ENCODE results near the gene CDK5R2. TPM values are rescaled to one million over a fixed set of nuclear protein-coding genes. Genes with fewer than 3 reads are reported as not detected.
A peak's percentile ranks its signal among the peaks of the same experiment; 100 is the strongest.

CDK5R2 gene
- polyA plus RNA-seq, 1 donor (not counting 4 experiments of a cell fraction or from before 2014, with no cell fraction given): not detected

DNA sequence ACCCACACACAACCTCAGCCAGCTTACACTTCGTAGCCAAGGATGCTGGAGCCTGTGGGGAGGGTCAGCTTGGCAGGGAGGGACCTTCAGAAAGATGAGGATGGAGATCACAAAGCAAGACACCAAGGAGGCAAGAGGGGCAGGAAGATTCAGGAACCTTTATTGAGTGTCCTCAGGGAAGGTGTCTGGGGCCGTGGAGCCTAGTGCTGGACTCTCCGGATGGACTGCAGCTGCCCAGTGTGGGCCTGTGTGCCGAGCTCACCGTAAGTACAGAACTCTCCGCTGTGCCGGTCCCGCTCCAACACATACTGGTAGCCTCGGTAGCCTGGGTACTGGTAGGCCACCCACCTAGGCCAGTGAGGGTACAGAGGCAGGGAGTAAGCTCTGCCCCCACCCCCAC lies 30.6 kb downstream of the CDK5R2 start:
- TF ChIP-seq, protein P1, sequence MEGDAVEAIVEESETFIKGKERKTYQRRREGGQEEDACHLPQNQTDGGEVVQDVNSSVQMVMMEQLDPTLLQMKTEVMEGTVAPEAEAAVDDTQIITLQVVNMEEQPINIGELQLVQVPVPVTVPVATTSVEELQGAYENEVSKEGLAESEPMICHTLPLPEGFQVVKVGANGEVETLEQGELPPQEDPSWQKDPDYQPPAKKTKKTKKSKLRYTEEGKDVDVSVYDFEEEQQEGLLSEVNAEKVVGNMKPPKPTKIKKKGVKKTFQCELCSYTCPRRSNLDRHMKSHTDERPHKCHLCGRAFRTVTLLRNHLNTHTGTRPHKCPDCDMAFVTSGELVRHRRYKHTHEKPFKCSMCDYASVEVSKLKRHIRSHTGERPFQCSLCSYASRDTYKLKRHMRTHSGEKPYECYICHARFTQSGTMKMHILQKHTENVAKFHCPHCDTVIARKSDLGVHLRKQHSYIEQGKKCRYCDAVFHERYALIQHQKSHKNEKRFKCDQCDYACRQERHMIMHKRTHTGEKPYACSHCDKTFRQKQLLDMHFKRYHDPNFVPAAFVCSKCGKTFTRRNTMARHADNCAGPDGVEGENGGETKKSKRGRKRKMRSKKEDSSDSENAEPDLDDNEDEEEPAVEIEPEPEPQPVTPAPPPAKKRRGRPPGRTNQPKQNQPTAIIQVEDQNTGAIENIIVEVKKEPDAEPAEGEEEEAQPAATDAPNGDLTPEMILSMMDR (optimal IDR thresholded peaks at IDR 0.05 in 1 of 3, IDR thresholded peaks at IDR 0.05 in 1 of 3, conservative IDR thresholded peaks at IDR 0.05 in 1 of 3; ENCODE audit: extremely low read depth in 1 of 3, insufficient read depth in 2 of 3, low read length in 3 of 3): no peak
- TF ChIP-seq EZH2 (IDR thresholded peaks at IDR 0.05; ENCODE audit: low read length): peak; percentile 24
- Histone ChIP-seq H3K27ac (ENCODE audit: control insufficient read depth, insufficient read depth, low read length) (no peak overlapping the region), H3K36me3 (ENCODE audit: control insufficient read depth in 2 of 2, extremely low read depth in 1 of 2, insufficient read depth in 2 of 2, low read length in 2 of 2) (no peaks in the 10 kb centered on the region), H3K9ac (ENCODE audit: control insufficient read depth, extremely low read depth, insufficient read depth, low read length) (no peak overlapping the region), H4K20me1 (ENCODE audit: control insufficient read depth, extremely low read depth, insufficient read depth, low read length) (no peaks in the 10 kb centered on the region), H3K4me1 (ENCODE audit: control insufficient read depth, extremely low read depth, insufficient read depth, low read length) (peaks cover 8% of the 10 kb centered on the region), H3K27me3 (ENCODE audit: control insufficient read depth, extremely low read depth, insufficient read depth, low read length) (peaks cover 98% of the 10 kb centered on the region), H3K4me3 (ENCODE audit: control insufficient read depth in 2 of 3, extremely low read depth in 1 of 3, insufficient read depth in 2 of 3, low read depth in 1 of 3, low read length in 3 of 3) (no peak overlapping the region), H3K79me2 (ENCODE audit: control insufficient read depth, insufficient read depth, low read length) (no peaks in the 10 kb centered on the region), H3K9me3 (ENCODE audit: control insufficient read depth, low read depth, low read length) (no peaks in the 10 kb centered on the region), H3K9me1 (ENCODE audit: control insufficient read depth, extremely low read depth, insufficient read depth, low read length) (no peaks in the 10 kb centered on the region), H2AFZ (ENCODE audit: control insufficient read depth, low read length) (no peak overlapping the region), H3K4me2 (ENCODE audit: control insufficient read depth, extremely low read depth, insufficient read depth, low read depth, low read length) (no peak overlapping the region)
- DNase-seq (ENCODE audit: low read depth, low spot score) (no peak), FAIRE-seq (no peak)
- dilution Hi-C loops (cut with MboI; ENCODE audit: extremely low pct_ligation_motif_present, low sequenced_read_pairs): no loop called here

DNA sequence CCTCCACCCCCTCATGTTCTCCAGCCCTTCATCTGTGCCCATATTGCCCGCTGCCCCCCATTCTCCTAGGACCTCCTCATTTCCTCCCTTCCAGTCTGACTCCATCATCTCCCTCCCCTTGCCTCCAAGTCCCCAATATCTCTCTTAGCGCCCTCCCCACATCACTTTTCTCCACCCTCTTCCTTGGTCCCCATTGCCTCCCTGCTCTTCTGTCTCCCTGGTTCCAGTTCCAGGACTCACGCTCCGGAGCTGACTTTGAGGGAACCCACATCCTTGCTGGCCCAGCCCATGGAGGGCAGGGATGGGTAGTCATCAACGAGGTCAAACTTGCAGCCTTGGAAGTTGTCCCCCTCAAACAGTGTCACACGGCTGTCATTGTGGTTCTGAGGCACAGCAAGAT lies 31.1 kb downstream of the CDK5R2 start:
- peaks cover 99% of the 10 kb centered on the region for H3K27me3 ChIP-seq (ENCODE audit: control insufficient read depth, extremely low read depth, insufficient read depth, low read length)
- no peak for FAIRE-seq

More for the DNA sequence above, 31.1 kb downstream of the CDK5R2 start:
- peaks cover 8% of the 10 kb centered on the region for H3K4me1 ChIP-seq (ENCODE audit: control insufficient read depth, extremely low read depth, insufficient read depth, low read length)
- no peak overlapping the region for H3K4me3 ChIP-seq (ENCODE audit: control insufficient read depth in 2 of 3, extremely low read depth in 1 of 3, insufficient read depth in 2 of 3, low read depth in 1 of 3, low read length in 3 of 3)
- no peak overlapping the region for H3K4me2 ChIP-seq (ENCODE audit: control insufficient read depth, extremely low read depth, insufficient read depth, low read depth, low read length)
- dilution Hi-C loops (cut with MboI; ENCODE audit: extremely low pct_ligation_motif_present, low sequenced_read_pairs): no loop called here
- no peaks in the 10 kb centered on the region for H3K9me3 ChIP-seq (ENCODE audit: control insufficient read depth, low read depth, low read length)
- H3K79me2 ChIP-seq (ENCODE audit: control insufficient read depth, insufficient read depth, low read length): no peaks in the 10 kb centered on the region
- TF ChIP-seq, protein P1 (optimal IDR thresholded peaks at IDR 0.05 in 1 of 3, IDR thresholded peaks at IDR 0.05 in 1 of 3, conservative IDR thresholded peaks at IDR 0.05 in 1 of 3; ENCODE audit: extremely low read depth in 1 of 3, insufficient read depth in 2 of 3, low read length in 3 of 3): no peak
- TF ChIP-seq EZH2 (IDR thresholded peaks at IDR 0.05; ENCODE audit: low read length): no peak
- no peaks in the 10 kb centered on the region for H4K20me1 ChIP-seq (ENCODE audit: control insufficient read depth, extremely low read depth, insufficient read depth, low read length)
- DNase-seq (ENCODE audit: low read depth, low spot score): no peak
- H3K36me3 ChIP-seq (ENCODE audit: control insufficient read depth in 2 of 2, extremely low read depth in 1 of 2, insufficient read depth in 2 of 2, low read length in 2 of 2): no peaks in the 10 kb centered on the region
- H3K9ac ChIP-seq (ENCODE audit: control insufficient read depth, extremely low read depth, insufficient read depth, low read length): no peak overlapping the region
- no peak overlapping the region for H2AFZ ChIP-seq (ENCODE audit: control insufficient read depth, low read length)
- H3K9me1 ChIP-seq (ENCODE audit: control insufficient read depth, extremely low read depth, insufficient read depth, low read length): no peaks in the 10 kb centered on the region
- H3K27ac ChIP-seq (ENCODE audit: control insufficient read depth, insufficient read depth, low read length): no peak overlapping the region
